H9 (cell line): Measurements from ENCODE around the gene MAST4. TPM values are rescaled to one million over a fixed set of nuclear protein-coding genes. Genes with fewer than 3 reads are reported as not detected.

Experiments used
- DNase-seq: peaks from one replicate; pipeline ENCODE4 v3.0.0-alpha.2; 2017
- H2AFZ ChIP-seq: one replicate; pipeline ENCODE4 v1.6.1; 2013; ENCODE audit warnings: mild to moderate bottlenecking, low read length, control low read depth, moderate library complexity
- H2AK5ac ChIP-seq: 2 replicates; pipeline ENCODE4 v1.6.1; 2013; ENCODE audit warnings: low read length, control low read depth, mixed read lengths; ENCODE audit not compliant: insufficient read length
- H2BK120ac ChIP-seq: one replicate; pipeline ENCODE4 v1.6.1; 2013; ENCODE audit warnings: low read depth, mild to moderate bottlenecking, low read length, control low read depth, inconsistent platforms; ENCODE audit not compliant: poor library complexity, severe bottlenecking
- H2BK12ac ChIP-seq: 2 replicates; pipeline ENCODE4 v1.6.1; 2013; ENCODE audit warnings: low read length, control low read depth, mixed read lengths, low read depth; ENCODE audit not compliant: insufficient read length
- H2BK15ac ChIP-seq: 2 replicates; pipeline ENCODE4 v1.6.1; 2013; ENCODE audit warnings: low read depth, low read length, control low read depth
- H2BK20ac ChIP-seq: one replicate; pipeline ENCODE4 v1.6.1; 2013; ENCODE audit warnings: low read depth, mild to moderate bottlenecking, low read length, control low read depth, inconsistent platforms; ENCODE audit not compliant: poor library complexity, severe bottlenecking
- H2BK5ac ChIP-seq: 2 replicates; pipeline ENCODE4 v1.6.1; 2013; ENCODE audit warnings: low read length, control low read depth, mixed read lengths; ENCODE audit not compliant: insufficient read length
- H3K14ac ChIP-seq: 2 replicates; pipeline ENCODE4 v1.6.1; 2013; ENCODE audit warnings: low read length, control low read depth; ENCODE audit not compliant: insufficient read depth
- H3K18ac ChIP-seq: 2 replicates; pipeline ENCODE4 v1.6.1; 2013; ENCODE audit warnings: low read depth, mild to moderate bottlenecking, mixed read lengths, low read length, control low read depth; ENCODE audit not compliant: insufficient read length
- H3K23ac ChIP-seq: 2 replicates; pipeline ENCODE4 v1.6.1; 2013; ENCODE audit warnings: low read length, control low read depth, mixed read lengths, low read depth; ENCODE audit not compliant: insufficient read length
- H3K23me2 ChIP-seq: 2 replicates; pipeline ENCODE4 v1.6.1; 2013; ENCODE audit warnings: low read depth, mild to moderate bottlenecking, mixed read lengths, low read length, control low read depth; ENCODE audit not compliant: insufficient read length, poor library complexity, severe bottlenecking
- H3K27ac ChIP-seq: 2 replicates; pipeline ENCODE4 v1.5.1; 2013; ENCODE audit warnings: low read length, control low read depth, mixed read lengths, low read depth; ENCODE audit not compliant: insufficient read length
- H3K27me3 ChIP-seq: 2 replicates; pipeline ENCODE4 v1.6.1; 2013; ENCODE audit warnings: low read length, control low read depth, inconsistent platforms; ENCODE audit not compliant: insufficient read depth
- H3K4ac ChIP-seq: 2 replicates; pipeline ENCODE4 v1.6.1; 2013; ENCODE audit warnings: low read depth, mild to moderate bottlenecking, control low read depth, inconsistent platforms, low read length, moderate library complexity
- H3K4me1 ChIP-seq: 2 replicates; pipeline ENCODE4 v1.6.1; 2013; ENCODE audit warnings: low read length, control low read depth, inconsistent platforms; ENCODE audit not compliant: insufficient read depth
- H3K4me2 ChIP-seq: 2 replicates; pipeline ENCODE4 v1.6.1; 2013; ENCODE audit warnings: low read length, control low read depth, mixed read lengths; ENCODE audit not compliant: insufficient read length, insufficient read depth
- H3K56ac ChIP-seq: 2 replicates; pipeline ENCODE4 v1.6.1; 2013; ENCODE audit warnings: low read depth, mild to moderate bottlenecking, mixed read lengths, low read length, control low read depth; ENCODE audit not compliant: insufficient read length
- H3K79me1 ChIP-seq: 2 replicates; pipeline ENCODE4 v1.6.1; 2013; ENCODE audit warnings: low read depth, mild to moderate bottlenecking, moderate library complexity, low read length, control low read depth, inconsistent platforms; ENCODE audit not compliant: insufficient read depth, poor library complexity, severe bottlenecking
- H3K79me2 ChIP-seq: 2 replicates; pipeline ENCODE4 v1.6.1; 2013; ENCODE audit warnings: low read length, control low read depth, inconsistent platforms; ENCODE audit not compliant: insufficient read depth
- H3K9ac ChIP-seq: 2 replicates; pipeline ENCODE4 v1.6.1; 2013; ENCODE audit warnings: low read length, control low read depth, mixed read lengths; ENCODE audit not compliant: insufficient read length; ENCODE audit errors: extremely low read depth
- H3K9me3 ChIP-seq: one replicate; pipeline ENCODE4 v1.6.1; 2013; ENCODE audit warnings: low read depth, low read length, inconsistent platforms; ENCODE audit not compliant: control insufficient read depth
- H3T11ph ChIP-seq: one replicate; pipeline ENCODE4 v1.6.1; 2013; ENCODE audit warnings: mild to moderate bottlenecking, low read length, control low read depth, inconsistent platforms
- H4K20me1 ChIP-seq: one replicate; pipeline ENCODE4 v1.6.1; 2013; ENCODE audit not compliant: control insufficient read depth, insufficient read length, insufficient read depth
- H4K5ac ChIP-seq: 2 replicates; pipeline ENCODE4 v1.6.1; 2013; ENCODE audit warnings: low read depth, mild to moderate bottlenecking, mixed read lengths, low read length, control low read depth; ENCODE audit not compliant: insufficient read length
- H4K8ac ChIP-seq: replicated peaks from 2 replicates; pipeline ENCODE4 v1.6.1; 2013; ENCODE audit warnings: low read length, control low read depth, mixed read lengths, low read depth; ENCODE audit not compliant: insufficient read length
- H4K91ac ChIP-seq: 2 replicates; pipeline ENCODE4 v1.6.1; 2013; ENCODE audit warnings: low read depth, mild to moderate bottlenecking, moderate library complexity, mixed read lengths, low read length, control low read depth; ENCODE audit not compliant: insufficient read length
- H3K27ac Mint-ChIP-seq, 3 experiments: 2 replicates in 2 of 3; 3 replicates in 1 of 3; pipeline ENCODE4 v1.8.0; 2020 to 2021; ENCODE audit warnings: mixed read lengths in 3 of 3, mild to moderate bottlenecking in 1 of 3, moderate library complexity in 1 of 3
- H3K27me3 Mint-ChIP-seq: 2 replicates; pipeline ENCODE4 v1.8.0; 2021; ENCODE audit warnings: low read depth, mild to moderate bottlenecking, moderate library complexity, mixed read lengths
- H3K36me3 Mint-ChIP-seq, 3 experiments: 2 replicates in 2 of 3; 3 replicates in 1 of 3; pipeline ENCODE4 v1.8.0; 2020 to 2021; ENCODE audit warnings: low read depth in 3 of 3, mixed read lengths in 3 of 3; ENCODE audit not compliant: insufficient read depth in 1 of 3
- H3K4me1 Mint-ChIP-seq, 2 experiments: 2 replicates each; pipeline ENCODE4 v1.8.0; 2020; ENCODE audit warnings: mixed read lengths in 2 of 2
- H3K4me3 Mint-ChIP-seq, 2 experiments: 2 replicates in 1 of 2; 3 replicates in 1 of 2; pipeline ENCODE4 v1.8.0; 2020 to 2021; ENCODE audit warnings: mild to moderate bottlenecking in 2 of 2, mixed read lengths in 2 of 2, moderate library complexity in 1 of 2
- H3K9me3 Mint-ChIP-seq, 2 experiments: 2 replicates in 1 of 2; 3 replicates in 1 of 2; pipeline ENCODE4 v1.8.0; 2020; ENCODE audit warnings: mild to moderate bottlenecking in 2 of 2, mixed read lengths in 2 of 2, moderate library complexity in 1 of 2
- CTCF ChIP-seq: fragments of 200-600 bp; sonication (generic); conservative IDR thresholded peaks from 3 replicates; pipeline ENCODE4 v1.8.0; 2021; ENCODE audit warnings: antibody characterized with exemption, mild to moderate bottlenecking
- WGBS: extraction: QIAGEN DNeasy Blood & Tissue Kit; methylation state at CpG from one replicate; pipeline ENCODE4 v1.1.7; 2013; ENCODE audit warnings: missing lambda C conversion rate, low lambda C conversion rate, mixed read lengths; ENCODE audit not compliant: insufficient read length; ENCODE audit errors: extremely low coverage; 5-methylcytosine and 5-hydroxymethylcytosine counted together
- total RNA-seq: library from RNA; stranded (reverse); gene quantifications from 2 replicates; pipeline ENCODE4 v1.2.1, GENCODE V29; 2021

MAST4 gene
- total RNA-seq, 1 experiment from 2014 or later, result 3.7 TPM

- H3K23me2 ChIP-seq, result no peaks in the 10 kb centered on the region
- H3K9ac ChIP-seq, result no peak overlapping the region
- H2AK5ac ChIP-seq, result no peak overlapping the region
- H2BK20ac ChIP-seq, result no peak overlapping the region
- no peaks in the 10 kb centered on the region for H3K9me3 ChIP-seq
- no peaks in the 10 kb centered on the region for H3K79me1 ChIP-seq
- Mint-ChIP-seq H3K27ac (no peak overlapping the region), H3K27me3 (no peaks in the 10 kb centered on the region; the same call in none of the 2 replicates), H3K4me3 (no peak overlapping the region), H3K9me3 (no peaks in the 10 kb centered on the region; a peak in 1 of 5 replicates), H3K4me1 (no peaks in the 10 kb centered on the region), H3K36me3 (no peaks in the 10 kb centered on the region; a peak in 1 of 7 replicates)
- no peak for DNase-seq
- H3K79me2 ChIP-seq, result no peaks in the 10 kb centered on the region
- H3K4ac ChIP-seq, result no peak overlapping the region
- no peak overlapping the region for H2BK5ac ChIP-seq
- H4K5ac ChIP-seq, result no peak overlapping the region
- H3K56ac ChIP-seq, result no peak overlapping the region
- H3K4me1 ChIP-seq, result no peaks in the 10 kb centered on the region
- H2BK15ac ChIP-seq, result no peak overlapping the region
- no peak overlapping the region for H3K4me2 ChIP-seq
- H3T11ph ChIP-seq, result no peak overlapping the region
- 0 out of 2 replicates have a peak overlapping the region, but pooled peaks have one; percentile 15 for H3K14ac ChIP-seq
- H3K23ac ChIP-seq, result no peak overlapping the region
- no peak overlapping the region for H3K18ac ChIP-seq
- no peak overlapping the region for H3K27ac ChIP-seq
- H2AFZ ChIP-seq, result no peak overlapping the region
- no peaks in the 10 kb centered on the region for H3K27me3 ChIP-seq
- no peak overlapping the region for H2BK12ac ChIP-seq
- H4K91ac ChIP-seq, result no peak overlapping the region
- WGBS, result no CpG with 5 or more reads among the region's 6 CpGs
- no peak overlapping the region for H4K8ac ChIP-seq
- no peaks in the 10 kb centered on the region for H4K20me1 ChIP-seq
- no peak overlapping the region for H2BK120ac ChIP-seq
- no peak for TF ChIP-seq CTCF
These were observed 147.2 kb downstream of the MAST4 start for GRCh38 chr5:66743344-66743743.
